HT1080 (cell line): ENCODE results near the gene UPB1. TPM values are rescaled to one million over a fixed set of nuclear protein-coding genes. Genes with fewer than 3 reads are reported as not detected.

Source experiments
- DNase-seq: peaks from one replicate; pipeline ENCODE4 v3.0.0-alpha.2; 2015; ENCODE audit warnings: low read depth
- total RNA-seq: library from RNA; depleted of rRNA; stranded (reverse); fragments of >200 nt; shearing (Covaris generic); gene quantifications from 2 replicates; pipeline ENCODE4 v1.2.3, GENCODE V29; 2014

Gene UPB1
- total RNA-seq, 1 experiment from 2014 or later: not detected

GRCh38 chr22:24503843-24504338 is 8.8 kb downstream of the UPB1 start:
- DNase-seq: no peak

DNA sequence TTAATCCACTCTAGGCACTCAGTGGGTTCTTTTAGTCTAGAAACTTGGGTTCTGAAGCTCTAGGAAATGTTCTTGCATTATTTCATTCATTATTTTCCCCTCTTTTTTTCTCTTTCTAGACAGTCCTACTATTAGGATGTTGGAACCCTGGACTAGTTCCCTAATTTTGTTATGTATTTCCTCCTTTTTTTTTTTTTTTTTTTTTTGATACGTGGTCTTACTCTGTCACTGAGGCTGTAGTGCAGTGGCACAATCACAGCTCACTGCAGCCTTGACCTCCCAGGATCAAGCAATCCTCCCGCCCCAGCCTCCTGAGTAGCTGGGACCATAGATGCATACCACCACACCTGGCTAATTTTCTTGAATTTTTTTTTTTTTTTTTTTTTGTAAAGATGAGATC is 9.4 kb downstream of the UPB1 start:
- DNase-seq: no peak

- no peak for DNase-seq
These were observed 10.0 kb downstream of the UPB1 start for GRCh38 chr22:24504956-24505736.

- no peak for DNase-seq
These were observed 11.8 kb downstream of the UPB1 start for GRCh38 chr22:24506802-24507438.

- DNase-seq: no peak
These were observed 12.6 kb downstream of the UPB1 start for GRCh38 chr22:24507716-24508115.

GRCh38 chr22:24510637-24511625 is 15.8 kb downstream of the UPB1 start:
- peak; percentile 50 for DNase-seq

- no peak for DNase-seq
These were observed 16.9 kb downstream of the UPB1 start for GRCh38 chr22:24512043-24512442.

DNA sequence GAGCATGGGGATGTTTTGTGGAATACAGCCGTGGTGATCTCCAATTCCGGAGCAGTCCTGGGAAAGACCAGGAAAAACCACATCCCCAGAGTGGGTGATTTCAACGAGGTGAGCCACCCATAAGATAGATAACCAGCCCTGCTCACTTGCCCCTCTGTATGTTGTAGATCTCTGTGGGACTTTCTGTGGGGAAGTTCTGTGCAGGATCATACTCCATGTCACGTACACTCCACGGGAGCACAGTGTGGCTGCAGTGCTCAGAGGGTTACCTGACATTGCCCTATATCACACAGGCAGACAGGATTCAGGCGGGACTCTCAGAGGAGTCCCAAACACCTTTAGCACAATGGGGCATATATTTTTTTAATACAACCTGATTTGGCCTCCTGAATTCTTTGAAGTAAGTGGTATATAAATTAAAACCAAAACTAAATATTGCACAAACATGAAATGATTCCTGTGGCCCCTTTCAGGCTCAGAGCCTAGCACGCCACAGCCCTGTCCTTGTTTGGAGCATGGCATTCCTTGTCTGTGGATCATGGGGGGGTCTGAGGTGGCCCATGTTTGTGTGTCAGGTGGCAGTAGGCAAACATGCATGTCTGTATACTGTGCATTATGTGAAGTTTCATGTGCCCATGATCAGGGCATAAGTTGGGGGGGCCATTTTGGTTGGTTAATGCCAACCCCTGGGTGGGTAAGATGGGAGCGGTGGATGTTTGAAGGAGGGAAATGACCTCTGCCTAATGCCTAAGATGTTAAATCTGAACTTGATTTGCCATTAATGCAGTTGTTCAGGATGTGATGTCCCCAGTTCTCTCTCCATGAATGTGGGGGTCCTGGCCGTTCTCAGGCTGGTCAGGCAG is 18.5 kb downstream of the UPB1 start:
- no peak for DNase-seq

GRCh38 chr22:24514241-24515026 is 19.3 kb downstream of the UPB1 start:
- DNase-seq: no peak

DNA sequence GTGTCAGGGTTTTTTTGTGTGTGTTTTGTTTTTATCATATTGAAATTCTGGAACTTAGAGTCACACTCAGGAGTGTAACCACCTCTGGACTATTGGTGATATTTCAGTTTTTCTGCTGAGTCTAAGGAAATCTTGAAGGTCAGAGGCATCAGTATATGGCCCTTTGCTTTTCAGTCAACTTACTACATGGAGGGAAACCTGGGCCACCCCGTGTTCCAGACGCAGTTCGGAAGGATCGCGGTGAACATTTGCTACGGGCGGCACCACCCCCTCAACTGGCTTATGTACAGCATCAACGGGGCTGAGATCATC is 19.9 kb downstream of the UPB1 start:
- no peak for DNase-seq

- DNase-seq: peak; percentile 47
These were observed 21.2 kb downstream of the UPB1 start for GRCh38 chr22:24516301-24516737.

DNA sequence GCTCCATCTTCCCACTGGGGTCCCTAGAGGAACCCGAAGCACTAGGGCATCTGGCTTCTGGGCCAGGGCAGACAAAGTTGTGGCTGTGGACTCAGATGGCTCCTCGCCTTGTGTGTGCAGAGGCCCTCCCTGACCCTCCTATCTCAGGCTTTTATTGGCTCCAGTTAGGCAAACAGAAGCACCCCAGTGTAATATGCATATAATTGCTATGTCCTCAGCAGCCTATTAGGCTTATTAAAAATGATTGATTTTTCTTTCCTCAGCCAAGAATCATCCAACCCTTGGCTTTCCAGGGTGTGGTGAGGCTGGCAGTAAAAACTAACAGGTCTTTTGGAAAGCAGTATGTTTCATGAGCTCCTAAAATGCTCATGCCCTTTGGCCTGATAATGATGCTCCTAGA is 22.3 kb downstream of the UPB1 start:
- DNase-seq: no peak

DNA sequence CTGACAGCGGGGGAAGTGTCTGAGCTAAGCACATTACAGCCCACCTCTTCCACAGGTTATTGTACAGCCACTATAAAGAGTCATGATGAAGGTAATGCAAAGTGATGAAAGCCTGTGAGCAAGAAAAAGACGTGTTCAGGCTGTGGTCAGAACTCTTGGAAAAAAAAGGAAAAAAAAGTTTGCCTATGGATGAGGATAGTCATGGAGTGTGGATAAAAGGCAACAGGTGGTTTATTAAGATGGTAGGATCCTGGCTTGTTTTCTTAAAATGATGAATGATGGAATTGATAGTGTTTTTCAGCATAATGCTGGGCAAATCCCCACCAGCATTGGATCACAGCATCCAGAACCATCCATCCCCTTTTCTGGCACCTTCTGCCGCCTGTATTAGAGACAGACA is 23.1 kb downstream of the UPB1 start:
- DNase-seq: no peak

DNA sequence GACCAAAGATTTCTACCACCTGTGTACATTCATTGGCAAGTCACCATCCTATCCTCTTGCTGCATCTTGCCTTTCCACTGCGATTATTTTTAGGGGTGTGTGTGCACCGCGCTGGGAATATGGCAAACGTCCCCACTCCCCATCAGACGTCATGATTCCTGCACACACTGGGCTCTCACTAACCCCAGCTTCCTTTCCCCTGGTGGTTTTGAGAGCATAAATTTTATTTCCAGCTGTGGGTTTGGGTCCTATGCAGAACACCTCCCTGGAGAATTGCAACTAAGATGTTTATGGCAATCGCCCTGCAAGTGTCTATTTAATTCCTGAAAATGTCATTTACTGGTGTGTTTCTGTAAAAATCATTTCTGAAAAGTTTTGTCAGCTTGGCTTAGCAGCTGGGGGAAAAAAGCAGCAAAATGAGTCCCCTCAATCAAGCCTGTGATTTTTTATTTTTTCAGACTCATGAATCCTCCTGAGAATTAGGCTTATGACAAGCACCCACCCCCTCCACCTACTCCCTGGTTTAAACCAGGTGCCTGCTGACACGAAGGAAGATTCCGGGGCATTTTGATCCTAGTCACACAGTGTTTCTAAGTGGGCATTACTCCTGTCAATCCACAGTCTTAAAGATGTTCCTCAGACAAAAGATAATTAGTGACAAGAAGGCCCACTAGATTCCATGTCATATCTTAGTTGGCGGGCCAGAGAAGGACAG is 23.8 kb downstream of the UPB1 start:
- no peak for DNase-seq

DNA sequence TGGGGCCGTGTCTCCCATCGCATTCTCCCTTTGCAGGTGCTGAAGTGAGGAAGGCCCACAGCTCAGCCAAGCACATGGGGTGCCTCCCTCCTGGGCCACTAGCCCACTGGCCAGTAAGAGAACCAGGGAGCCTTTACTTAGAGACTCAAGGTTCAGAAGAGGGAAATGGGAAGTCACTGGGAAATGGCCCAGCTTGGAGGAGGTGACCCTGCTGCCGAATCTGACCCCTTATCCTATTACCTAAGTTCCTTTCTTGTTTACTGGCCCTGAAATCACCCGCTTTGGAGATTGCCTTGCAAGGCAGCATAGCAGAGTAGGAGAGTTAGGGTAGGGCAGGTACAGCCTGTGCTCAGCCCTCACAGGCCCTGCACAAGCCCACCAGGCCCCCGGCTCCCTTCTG is 24.4 kb downstream of the UPB1 start:
- no peak for DNase-seq

- DNase-seq: peak; percentile 69
These were observed 26.7 kb downstream of the UPB1 start for GRCh38 chr22:24521791-24522245.

- DNase-seq: peak; percentile 26
These were observed 28.7 kb downstream of the UPB1 start for GRCh38 chr22:24523873-24524272.

DNA sequence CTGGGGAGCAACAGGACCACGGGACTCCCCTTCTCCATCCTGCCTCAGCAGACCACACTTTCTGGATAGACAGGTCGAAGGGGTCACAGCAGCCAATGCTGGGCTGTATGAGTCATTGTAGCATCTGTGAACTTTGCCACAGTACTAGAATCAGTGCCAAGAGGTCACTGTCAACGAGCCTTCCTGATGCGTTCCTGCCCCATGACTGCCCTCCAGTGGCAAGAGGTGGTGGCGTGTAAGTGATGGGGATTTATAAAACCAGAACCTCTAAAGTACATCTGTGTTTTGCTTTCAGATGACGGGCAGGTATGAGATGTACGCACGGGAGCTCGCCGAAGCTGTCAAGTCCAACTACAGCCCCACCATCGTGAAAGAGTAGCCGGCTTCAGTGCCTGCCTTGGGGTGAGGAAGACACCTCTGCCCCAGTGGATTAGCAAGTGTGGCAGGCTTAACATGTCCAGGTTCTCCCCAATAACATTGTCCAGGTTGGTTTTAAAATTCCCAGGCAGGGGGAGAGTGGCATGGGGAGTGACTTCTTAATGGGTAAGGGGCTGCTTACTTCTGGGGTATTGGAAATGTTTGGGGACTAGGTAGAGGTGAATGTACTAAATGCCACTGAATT is 30.4 kb downstream of the UPB1 start:
- DNase-seq: peak; percentile 51

DNA sequence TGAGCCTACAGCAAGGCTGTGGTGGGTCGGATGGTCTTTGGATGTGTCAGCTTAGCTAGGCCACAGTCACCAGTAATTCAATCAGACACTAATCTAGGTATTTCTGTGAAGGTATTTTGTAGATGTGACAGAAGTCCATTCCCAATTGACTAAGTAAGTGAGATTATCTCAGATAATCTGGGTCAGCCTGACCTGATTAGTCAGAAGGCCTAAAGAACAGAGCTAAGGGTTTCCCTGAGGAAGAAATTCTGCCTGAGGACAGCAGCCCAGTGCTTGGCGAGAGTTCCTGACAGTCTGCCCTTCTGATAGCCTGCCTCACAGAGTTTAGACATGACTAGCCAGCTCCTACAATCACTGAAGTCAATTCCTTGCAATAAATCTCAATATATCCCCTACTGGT is 31.1 kb downstream of the UPB1 start:
- DNase-seq: no peak
